OCI-LY1 (cell line): ENCODE data around the gene GNA14.

Experiments used
- H2AFZ ChIP-seq: fragments of 200-600 bp; sonication (generic), shearing (Covaris generic); 2 replicates; pipeline ENCODE4 v1.6.0; 2014; ENCODE audit warnings: antibody characterized with exemption, mild to moderate bottlenecking, low read length
- H3F3A ChIP-seq: fragments of 200-600 bp; sonication (generic), shearing (Covaris generic); 2 replicates; pipeline ENCODE4 v1.6.0; 2014; ENCODE audit warnings: mild to moderate bottlenecking, antibody characterized with exemption, low read length, moderate library complexity; ENCODE audit not compliant: insufficient read depth
- H3K27ac ChIP-seq: fragments of 200-600 bp; sonication (generic); 2 replicates; pipeline ENCODE4 v1.5.1; 2014; ENCODE audit warnings: low read length, mixed run types, mild to moderate bottlenecking, low read depth; ENCODE audit not compliant: poor library complexity, severe bottlenecking
- H3K27me3 ChIP-seq: fragments of 200-600 bp; sonication (generic); 2 replicates; pipeline ENCODE4 v1.6.0; 2014; ENCODE audit warnings: antibody characterized with exemption, mild to moderate bottlenecking, low read length, moderate library complexity; ENCODE audit not compliant: insufficient read depth
- H3K36me3 ChIP-seq: fragments of 200-600 bp; sonication (generic); 2 replicates; pipeline ENCODE4 v1.6.1; 2014; ENCODE audit warnings: mild to moderate bottlenecking, antibody characterized with exemption, low read length, moderate library complexity, mixed read lengths; ENCODE audit not compliant: insufficient read depth
- H3K4me1 ChIP-seq: fragments of 200-600 bp; sonication (generic); 2 replicates; pipeline ENCODE4 v1.5.1; 2014; ENCODE audit warnings: mild to moderate bottlenecking, low read length, moderate library complexity; ENCODE audit not compliant: insufficient read depth, severe bottlenecking
- H3K4me2 ChIP-seq: fragments of 200-600 bp; sonication (generic), shearing (Covaris generic); 2 replicates; pipeline ENCODE4 v1.6.1; 2014; ENCODE audit warnings: low read length
- H3K4me3 ChIP-seq: fragments of 200-600 bp; sonication (generic); 2 replicates; pipeline ENCODE4 v1.5.1; 2014; ENCODE audit warnings: low read length, low read depth, mild to moderate bottlenecking, mixed read lengths; ENCODE audit not compliant: poor library complexity, severe bottlenecking
- H3K79me2 ChIP-seq: fragments of 200-600 bp; shearing (Covaris generic); 2 replicates; pipeline ENCODE4 v1.6.1; 2016; ENCODE audit warnings: mixed run types, low read length, mixed read lengths; ENCODE audit not compliant: insufficient read depth
- H3K9ac ChIP-seq: fragments of 200-600 bp; sonication (generic), shearing (Covaris generic); 2 replicates; pipeline ENCODE4 v1.6.1; 2014; ENCODE audit warnings: mild to moderate bottlenecking, low read length, mixed read lengths
- H3K9me2 ChIP-seq: fragments of 200-600 bp; sonication (generic), shearing (Covaris generic); 2 replicates; pipeline ENCODE4 v1.6.1; 2014; ENCODE audit warnings: low read depth, mild to moderate bottlenecking, low read length, mixed read lengths
- H3K9me3 ChIP-seq: fragments of 200-600 bp; shearing (Covaris generic); 2 replicates; pipeline ENCODE4 v1.6.1; 2014; ENCODE audit warnings: low read length, mixed read lengths
- H4K20me1 ChIP-seq: fragments of 200-600 bp; sonication (generic), shearing (Covaris generic); 2 replicates; pipeline ENCODE4 v1.6.0; 2016; ENCODE audit warnings: mild to moderate bottlenecking, low read length; ENCODE audit not compliant: insufficient read depth
- EZH2 ChIP-seq: fragments of 200-600 bp; sonication (generic), shearing (Covaris generic); IDR thresholded peaks from 2 replicates; pipeline ENCODE4 v1.8.0; 2017; ENCODE audit warnings: borderline replicate concordance, mixed run types, mild to moderate bottlenecking, antibody characterized with exemption, low read length, moderate library complexity, mixed read lengths
- TF ChIP-seq, protein P1 (sequence below): fragments of 200-600 bp; sonication (generic), shearing (Covaris generic); IDR thresholded peaks from 2 replicates; pipeline ENCODE4 v1.5.1; 2017; ENCODE audit warnings: mild to moderate bottlenecking, antibody characterized with exemption, low read length, moderate library complexity, mixed read lengths

The GNA14 gene

DNA sequence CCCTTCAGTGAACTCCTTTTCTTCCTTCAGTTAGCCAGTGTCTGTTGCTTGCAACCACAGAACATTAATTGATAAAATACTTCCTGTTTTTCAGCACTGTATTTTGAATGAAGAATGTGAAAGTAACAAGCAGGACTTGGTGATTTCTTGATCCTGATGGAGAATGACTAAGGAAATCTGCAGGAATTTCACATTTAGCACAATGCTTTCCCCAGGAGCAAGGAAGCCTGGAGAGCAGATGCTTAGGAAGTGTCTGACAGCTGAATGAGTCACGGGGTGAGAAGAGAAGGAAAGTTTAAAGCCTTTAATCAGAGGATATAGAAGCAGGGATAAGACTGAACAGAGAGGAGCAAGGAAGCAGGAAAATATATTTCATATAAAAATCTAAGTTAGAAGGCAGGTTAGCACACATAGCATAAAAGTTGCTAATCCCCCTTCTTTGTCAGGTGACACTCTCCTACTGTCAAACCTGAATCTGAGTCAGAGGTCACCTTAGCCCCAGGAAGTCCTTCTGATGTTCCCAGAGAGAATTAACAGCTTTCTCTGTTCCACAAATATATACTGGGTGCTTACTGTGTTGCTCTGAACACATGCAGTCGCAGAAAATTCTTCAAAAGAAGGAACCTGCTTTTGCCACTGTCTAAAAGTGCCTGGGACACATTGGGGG, 59.7 kb downstream of the GNA14 start:
- no peaks in the 10 kb centered on the region for H3K79me2 ChIP-seq
- no peak overlapping the region for H3K27ac ChIP-seq
- H4K20me1 ChIP-seq, result no peaks in the 10 kb centered on the region
- H3K27me3 ChIP-seq, result no peaks in the 10 kb centered on the region
- H3K4me1 ChIP-seq, result no peaks in the 10 kb centered on the region
- H3K36me3 ChIP-seq, result no peaks in the 10 kb centered on the region
- H3K4me3 ChIP-seq, result no peak overlapping the region
- TF ChIP-seq EZH2, result no peak
- TF ChIP-seq, protein P1, sequence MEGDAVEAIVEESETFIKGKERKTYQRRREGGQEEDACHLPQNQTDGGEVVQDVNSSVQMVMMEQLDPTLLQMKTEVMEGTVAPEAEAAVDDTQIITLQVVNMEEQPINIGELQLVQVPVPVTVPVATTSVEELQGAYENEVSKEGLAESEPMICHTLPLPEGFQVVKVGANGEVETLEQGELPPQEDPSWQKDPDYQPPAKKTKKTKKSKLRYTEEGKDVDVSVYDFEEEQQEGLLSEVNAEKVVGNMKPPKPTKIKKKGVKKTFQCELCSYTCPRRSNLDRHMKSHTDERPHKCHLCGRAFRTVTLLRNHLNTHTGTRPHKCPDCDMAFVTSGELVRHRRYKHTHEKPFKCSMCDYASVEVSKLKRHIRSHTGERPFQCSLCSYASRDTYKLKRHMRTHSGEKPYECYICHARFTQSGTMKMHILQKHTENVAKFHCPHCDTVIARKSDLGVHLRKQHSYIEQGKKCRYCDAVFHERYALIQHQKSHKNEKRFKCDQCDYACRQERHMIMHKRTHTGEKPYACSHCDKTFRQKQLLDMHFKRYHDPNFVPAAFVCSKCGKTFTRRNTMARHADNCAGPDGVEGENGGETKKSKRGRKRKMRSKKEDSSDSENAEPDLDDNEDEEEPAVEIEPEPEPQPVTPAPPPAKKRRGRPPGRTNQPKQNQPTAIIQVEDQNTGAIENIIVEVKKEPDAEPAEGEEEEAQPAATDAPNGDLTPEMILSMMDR, result no peak
- no peak overlapping the region for H3K4me2 ChIP-seq
- H3F3A ChIP-seq, result no peaks in the 10 kb centered on the region
- H3K9me2 ChIP-seq, result no peaks in the 10 kb centered on the region
- no peak overlapping the region for H3K9ac ChIP-seq
- no peak overlapping the region for H2AFZ ChIP-seq
- no peaks in the 10 kb centered on the region for H3K9me3 ChIP-seq

DNA sequence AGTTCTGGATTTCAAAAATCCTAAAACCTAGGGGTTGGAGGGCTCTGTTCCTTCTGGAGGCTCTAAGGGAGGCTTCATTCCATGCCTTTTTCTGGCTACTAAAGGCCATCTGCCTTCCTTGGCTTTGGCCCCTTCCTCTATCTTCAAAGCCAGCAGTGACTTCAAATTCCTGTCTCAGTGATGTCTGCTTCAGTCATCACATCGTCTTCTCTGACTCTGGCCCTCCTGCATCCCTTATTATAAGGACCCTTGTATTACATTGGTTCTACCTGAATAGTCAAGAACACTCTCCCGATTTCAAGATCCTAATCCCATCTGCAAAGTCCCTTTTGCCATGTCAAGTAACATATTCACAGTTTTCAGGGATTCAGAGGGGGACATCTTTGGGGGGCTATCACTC, 60.3 kb downstream of the GNA14 start:
- Histone ChIP-seq H3K4me3 (no peak overlapping the region), H2AFZ (no peak overlapping the region)

DNA sequence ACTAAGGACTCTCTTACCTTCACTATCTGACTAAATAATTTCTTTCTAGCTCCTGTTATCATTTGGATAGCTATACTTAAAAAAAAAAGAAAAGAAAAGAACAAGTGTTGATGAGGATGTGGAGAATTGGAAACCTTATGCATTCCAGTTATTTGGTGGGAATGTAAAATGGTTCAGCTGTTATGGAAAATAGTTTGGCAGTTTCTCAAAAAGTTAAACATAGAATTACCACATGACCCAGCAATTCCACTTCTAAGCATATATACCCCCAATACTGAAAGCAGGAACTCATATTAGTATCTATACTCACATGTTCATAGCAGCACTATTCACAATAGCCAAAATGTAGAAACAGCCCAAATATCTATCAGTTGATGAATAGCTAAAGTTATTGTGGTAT, 61.1 kb downstream of the GNA14 start:
- Histone ChIP-seq H3K27ac (no peak overlapping the region), H3K27me3 (no peaks in the 10 kb centered on the region), H3K4me1 (no peaks in the 10 kb centered on the region), H4K20me1 (no peaks in the 10 kb centered on the region), H3F3A (no peaks in the 10 kb centered on the region), H3K4me2 (no peak overlapping the region), H3K9me2 (no peaks in the 10 kb centered on the region), H3K9me3 (no peaks in the 10 kb centered on the region), H3K4me3 (no peak overlapping the region), H3K9ac (no peak overlapping the region), H2AFZ (no peak overlapping the region), H3K79me2 (no peaks in the 10 kb centered on the region), H3K36me3 (no peaks in the 10 kb centered on the region)
- no peak for TF ChIP-seq EZH2
- TF ChIP-seq, protein P1, result no peak

More for the DNA sequence above, 60.3 kb downstream of the GNA14 start:
- H3K27me3 ChIP-seq, result no peaks in the 10 kb centered on the region
- no peak overlapping the region for H3K9ac ChIP-seq
- no peaks in the 10 kb centered on the region for H3K4me1 ChIP-seq
- no peaks in the 10 kb centered on the region for H3K36me3 ChIP-seq
- no peaks in the 10 kb centered on the region for H3K79me2 ChIP-seq
- no peak overlapping the region for H3K4me2 ChIP-seq
- no peaks in the 10 kb centered on the region for H3K9me2 ChIP-seq
- H3K9me3 ChIP-seq, result no peaks in the 10 kb centered on the region
- no peaks in the 10 kb centered on the region for H3F3A ChIP-seq
- no peaks in the 10 kb centered on the region for H4K20me1 ChIP-seq
- no peak overlapping the region for H3K27ac ChIP-seq
- no peak for TF ChIP-seq EZH2
- TF ChIP-seq, protein P1, result no peak
